Stimulated activated CD4-positive, alpha-beta T cell treated with anti-CD3 and anti-CD28 coated beads, Interleukin-15, amount 100 ng/mL, for 1 hour (primary cell): Measurements from ENCODE around the gene AKAIN1.

Source experiments
- DNase-seq, 2 donors: peaks; one replicate each; pipeline ENCODE4 v3.0.0-alpha.2; 2020; ENCODE audit warnings: low read depth in 1 of 2, low spot score in 1 of 2

The AKAIN1 gene, protein sequence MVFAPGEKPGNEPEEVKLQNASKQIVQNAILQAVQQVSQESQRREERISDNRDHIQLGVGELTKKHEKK

DNA sequence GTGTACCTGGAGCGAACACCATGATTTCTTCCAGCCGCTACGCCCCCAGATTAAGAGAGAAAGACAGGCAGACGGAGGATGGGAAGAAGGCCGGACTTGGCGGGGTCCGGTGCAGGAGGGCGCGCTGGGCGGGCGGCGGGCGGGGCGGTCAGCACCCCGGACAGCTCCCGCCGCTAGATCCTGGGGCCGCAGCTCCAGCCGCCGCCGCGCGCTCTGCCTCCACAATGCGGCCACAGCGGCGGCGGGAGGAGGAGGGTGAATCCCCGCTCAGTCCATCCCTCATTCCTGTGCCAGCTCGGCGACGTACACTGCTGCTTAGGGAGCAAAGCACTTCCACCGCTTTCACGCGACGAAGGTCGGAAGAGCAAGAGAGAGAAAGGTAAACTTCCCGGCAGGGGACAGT lies at the start of gene AKAIN1:
Gene AKAIN1 (minus strand): TSS at position 226 of the 403 bp plus-strand sequence. CDS start 204 bp downstream, at position 22.
- DNase-seq = peak in 1 of 2 donors; percentile 11

DNA sequence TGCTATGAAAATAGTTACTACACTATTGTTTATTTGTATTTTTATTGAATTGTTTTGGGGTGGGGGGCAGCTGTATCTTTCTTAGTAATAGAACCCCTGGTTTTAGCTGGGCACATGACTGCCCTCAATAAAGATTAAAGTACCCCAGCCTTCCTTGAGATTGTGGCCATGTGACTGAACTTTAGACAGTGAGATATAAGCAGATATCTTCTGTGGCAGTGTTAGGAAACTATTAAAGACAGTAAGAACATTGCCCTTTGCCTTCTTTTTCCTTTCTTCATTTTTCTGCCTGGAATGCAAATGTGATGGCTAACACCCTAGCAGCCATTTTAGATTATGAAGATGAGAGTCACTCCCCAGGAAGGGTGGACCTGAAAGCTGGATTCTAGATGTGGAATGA lies 47.9 kb upstream of the AKAIN1 start:
- DNase-seq = no peak

DNA sequence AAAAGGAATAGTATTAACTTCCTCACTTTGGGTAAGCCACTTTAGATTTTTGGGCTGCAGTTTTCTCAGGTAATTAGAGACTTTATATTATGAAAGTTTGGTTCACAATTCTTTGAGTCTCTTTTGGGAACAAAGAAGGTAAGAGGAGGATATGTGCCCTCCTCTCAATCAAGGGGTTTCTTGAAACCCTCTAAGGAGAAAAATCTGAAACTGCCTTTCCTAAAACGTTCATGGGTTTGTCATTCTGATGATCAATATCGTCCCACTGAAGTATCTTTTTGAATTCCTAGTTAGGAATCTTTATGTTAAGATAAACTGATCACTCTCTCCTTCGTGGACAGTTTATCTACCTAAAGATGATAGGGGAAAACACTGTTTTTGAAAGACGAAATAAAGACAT lies 42.4 kb upstream of the AKAIN1 start:
- DNase-seq = no peak

DNA sequence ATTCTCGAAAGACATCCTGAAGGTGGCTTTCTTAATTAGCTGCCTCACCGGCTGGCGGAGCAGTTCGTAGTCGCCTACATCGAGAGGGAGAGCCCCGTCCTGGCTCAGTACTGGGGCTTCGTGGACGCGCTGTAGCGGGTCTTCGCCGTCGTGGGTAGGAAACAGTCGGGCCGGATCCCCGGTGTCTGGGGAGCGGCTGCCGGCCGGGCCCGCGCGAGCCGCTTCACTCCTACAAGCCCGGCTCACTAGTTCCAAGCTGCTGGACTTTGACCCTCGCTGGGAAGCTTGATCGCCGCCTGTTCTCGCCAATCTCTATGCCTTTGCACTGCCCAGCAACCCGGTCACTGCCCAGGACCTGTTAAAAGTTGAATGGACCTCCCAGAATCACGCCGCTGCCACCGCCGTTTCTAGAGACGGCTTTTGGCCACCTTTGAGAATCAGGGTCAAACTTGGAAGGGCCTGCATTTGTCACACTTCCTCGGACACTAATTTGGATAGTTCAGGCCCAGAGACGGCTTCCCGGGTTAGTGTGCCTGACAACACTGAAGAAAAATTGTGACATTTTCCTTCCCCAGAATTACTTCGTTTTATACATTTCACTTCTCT lies 41.4 kb upstream of the AKAIN1 start:
- DNase-seq = peak in 1 of 2 donors; percentile 26

DNA sequence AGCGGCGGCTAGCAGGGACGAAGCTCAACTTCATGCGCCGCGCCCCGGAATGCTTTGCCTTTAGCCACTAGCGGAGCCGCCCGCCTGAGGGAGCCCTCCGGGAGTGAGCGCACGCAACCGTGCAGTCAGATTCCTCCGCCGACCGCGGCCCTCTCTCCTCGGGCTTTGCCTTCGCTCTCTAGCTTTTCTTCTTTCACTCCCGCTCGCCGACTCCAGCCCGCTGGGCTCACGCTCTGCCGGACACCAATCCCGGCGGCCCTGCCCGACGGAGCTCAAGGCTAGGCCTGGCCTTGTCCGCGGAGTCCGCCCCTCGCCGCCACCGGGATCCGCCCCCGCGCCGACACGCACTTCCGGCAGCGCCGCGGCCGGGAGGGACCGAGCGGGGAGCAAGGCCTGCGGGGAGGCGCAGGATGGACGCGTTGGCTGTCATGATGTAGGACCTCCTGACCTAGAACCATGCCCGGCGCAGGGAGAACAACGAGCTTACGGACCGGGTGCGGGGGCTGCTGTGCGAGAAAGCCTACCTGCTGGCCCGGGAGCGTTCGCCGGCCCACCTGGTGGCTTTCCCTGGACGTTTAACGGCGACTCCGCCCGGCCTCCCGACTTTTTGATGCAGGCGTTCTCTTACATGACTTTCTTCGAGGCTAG lies 40.8 kb upstream of the AKAIN1 start:
- peak; percentile 74 to 83 for DNase-seq

DNA sequence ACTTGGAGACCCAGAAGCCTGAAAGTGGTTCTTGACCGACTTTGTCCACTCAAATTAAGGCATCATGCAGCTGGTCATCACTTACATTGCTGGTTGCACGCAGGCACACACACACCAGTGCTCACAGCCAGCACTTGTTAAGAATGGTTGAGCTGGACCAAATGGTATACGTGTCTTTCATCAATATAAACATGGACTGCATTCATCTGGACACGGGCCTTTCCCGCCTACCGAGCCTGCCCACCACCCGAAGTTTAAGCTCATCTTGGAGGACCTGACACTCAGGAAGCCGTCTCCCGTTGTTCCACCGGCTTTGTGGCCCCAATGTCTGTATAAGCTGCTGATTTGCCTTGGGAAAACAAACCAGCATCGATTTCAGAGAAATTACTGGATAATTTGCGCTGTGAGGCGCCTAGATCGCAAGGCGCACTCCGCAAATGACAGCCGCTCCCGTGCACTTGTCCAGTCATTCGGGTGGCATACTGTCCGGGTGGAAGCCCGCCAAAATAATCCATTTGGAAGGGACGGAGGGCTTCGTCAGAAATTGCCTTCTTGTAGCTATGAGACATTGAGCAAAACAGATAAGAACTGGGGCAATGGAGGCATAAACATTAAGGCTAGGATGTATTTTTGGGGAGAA lies 40.1 kb upstream of the AKAIN1 start:
- peak; percentile 1 to 12 for DNase-seq

DNA sequence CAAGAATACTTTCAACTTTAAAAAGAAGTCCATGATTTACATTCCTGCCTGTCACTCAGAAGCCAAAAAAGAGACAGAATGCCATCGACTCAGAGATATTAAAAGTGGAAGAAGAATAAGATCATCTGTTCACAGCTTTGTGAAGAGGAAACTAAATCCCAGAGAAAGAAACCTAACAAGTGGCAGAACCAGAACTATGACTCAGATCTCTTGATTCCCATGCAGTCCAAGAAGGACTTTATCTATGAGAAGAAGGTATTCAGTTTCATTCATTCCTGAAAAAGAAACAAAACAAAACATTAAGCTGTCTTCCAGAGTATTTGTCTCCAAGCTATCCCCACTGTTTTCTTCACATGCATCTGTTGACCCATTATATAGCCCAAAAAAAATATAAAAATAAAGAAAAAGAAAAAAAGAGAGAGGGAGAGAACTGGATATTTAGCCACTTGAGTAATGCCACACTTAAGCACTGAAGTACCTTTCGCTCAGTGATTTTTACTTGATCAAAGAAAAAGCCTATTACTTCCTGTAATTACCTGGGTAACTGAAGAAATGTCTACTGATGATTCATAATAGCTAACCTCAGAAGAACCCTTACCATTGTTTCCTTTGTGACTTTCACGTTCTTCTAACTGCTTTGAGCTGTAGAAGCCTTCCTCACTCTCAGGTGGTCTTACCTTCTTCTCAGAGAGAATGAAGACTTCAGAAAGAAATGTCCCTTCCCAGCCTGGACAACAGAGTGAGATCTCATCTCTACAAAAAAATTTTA lies 17.7 kb upstream of the AKAIN1 start:
- DNase-seq = no peak

DNA sequence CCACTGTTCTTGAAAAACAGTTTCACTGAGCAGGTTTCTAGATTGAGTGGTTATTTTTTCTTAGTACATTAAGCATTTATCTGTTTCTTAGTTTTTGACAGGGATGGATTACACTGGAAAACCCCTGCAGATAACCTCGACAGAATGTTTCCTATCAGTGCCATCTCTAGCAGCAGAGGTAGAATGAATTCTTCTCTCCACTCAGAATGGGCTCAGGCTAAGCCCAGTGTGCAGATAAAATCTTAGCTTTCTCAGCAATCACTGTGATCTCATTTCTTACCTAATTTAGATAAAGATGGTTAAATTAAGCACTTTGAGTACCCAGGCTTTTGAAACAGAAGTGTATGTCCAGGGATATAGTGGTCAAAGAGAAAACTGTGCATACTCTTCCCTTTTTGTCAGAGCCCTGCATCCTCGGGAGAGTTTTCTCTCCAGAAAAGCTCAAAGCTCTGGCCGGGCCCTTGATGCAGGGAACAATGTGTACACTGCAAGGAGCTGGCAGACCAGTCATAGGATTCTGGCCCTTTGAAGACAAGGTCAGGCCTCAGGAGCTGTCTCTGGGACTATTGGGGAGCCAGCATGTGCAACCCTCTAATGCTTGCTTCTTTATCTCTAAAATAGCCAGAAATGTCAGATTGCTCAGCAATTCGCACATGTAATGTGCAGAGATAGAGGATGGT lies 10.6 kb upstream of the AKAIN1 start:
- DNase-seq = no peak

DNA sequence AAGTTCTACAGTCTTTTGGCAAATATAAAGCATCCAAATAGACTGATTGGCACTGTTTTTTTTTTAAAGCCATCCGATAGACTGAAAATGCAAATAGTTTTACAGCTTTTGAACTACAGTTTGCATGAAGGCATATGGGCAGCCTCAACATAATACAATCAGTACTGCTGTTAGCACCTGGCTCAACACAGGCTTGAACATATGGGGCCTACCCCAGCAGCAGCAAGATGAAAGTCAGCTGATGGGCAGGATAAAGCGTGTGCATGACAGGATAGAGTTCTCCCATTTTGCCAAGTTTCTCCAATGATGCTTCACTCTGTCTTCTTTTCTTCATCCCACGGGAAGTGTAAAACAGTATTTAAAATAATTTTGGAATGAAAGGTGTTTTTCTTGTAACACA lies 1.3 kb upstream of the AKAIN1 start:
- DNase-seq = no peak

DNA sequence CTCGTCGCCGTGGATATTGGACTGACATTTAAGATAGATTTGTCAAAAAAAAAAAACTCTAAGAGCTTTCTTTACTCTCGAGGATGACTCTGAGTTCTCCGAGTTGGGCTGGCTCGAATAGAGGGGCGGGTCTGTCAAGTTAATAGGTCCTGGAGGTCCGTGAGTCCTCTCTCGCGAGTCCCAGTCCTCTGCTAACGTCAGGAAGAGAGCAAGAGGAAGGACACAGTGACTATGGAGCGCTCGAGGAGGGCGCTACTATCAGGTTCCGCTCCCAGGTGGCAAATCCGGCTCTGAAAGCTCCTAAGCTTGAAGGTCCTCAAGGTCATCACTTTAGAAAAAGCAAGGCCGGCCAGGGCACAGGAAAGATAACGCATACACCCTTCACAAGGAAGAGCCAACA lies 404 bp upstream of the AKAIN1 start:
- DNase-seq = no peak

DNA sequence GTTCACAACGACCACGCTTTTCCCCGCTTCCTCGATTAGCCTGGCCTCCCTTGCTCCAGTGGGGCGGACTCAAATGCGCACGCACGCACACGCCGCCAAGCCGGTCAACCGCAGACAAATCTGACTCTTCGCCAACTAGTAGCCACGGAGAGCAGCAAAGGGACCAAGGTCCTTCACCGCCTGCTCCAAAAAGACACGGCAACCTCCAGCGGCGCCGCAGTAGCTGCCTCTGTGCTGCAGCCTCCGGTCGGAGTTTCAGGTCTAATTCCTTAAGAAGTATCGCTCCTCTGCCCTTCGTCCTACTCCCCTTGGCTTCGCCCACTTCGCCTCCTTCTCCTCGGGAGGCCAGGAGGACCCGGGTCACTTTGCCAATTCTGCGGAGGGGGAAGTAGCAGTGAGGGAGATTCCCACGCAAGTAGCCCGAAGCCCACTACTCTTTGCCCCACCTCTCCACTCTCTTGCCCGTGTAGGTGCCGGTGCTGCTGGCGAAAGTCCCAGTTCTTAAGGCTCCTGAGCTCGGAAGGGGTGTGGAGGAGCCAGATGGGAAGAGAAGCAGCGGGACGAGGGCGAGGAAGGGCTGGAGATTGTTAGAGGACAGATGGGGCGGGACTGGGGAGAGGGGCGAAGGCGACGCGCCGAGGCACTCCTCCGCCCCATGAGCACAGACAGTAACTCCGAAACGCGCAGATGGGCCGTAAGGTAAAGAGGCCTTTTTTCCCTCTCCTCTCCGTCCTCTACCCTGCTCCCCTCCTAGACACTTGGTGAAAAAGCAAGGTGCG lies 615 bp downstream of the AKAIN1 start:
- no peak for DNase-seq

DNA sequence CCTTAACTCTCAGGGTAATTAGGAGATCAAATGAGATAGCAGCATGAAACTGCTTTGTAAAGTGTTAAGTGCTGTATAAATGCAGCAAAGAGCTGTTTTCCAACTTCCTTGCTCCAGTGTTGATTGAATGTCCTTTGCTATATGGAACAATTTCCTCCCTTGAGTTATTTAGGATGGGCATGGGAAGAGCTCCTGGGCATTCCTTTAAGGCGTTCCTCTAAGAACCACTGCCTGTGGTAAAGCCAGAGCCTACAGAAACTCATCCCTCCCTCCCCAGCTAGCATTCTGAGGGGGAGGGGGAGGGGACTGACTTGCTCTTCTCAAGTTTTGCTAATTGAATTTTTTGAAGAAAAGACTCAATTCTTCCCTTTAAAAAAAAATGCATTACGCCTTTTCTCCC lies 1.4 kb downstream of the AKAIN1 start:
- no peak for DNase-seq

DNA sequence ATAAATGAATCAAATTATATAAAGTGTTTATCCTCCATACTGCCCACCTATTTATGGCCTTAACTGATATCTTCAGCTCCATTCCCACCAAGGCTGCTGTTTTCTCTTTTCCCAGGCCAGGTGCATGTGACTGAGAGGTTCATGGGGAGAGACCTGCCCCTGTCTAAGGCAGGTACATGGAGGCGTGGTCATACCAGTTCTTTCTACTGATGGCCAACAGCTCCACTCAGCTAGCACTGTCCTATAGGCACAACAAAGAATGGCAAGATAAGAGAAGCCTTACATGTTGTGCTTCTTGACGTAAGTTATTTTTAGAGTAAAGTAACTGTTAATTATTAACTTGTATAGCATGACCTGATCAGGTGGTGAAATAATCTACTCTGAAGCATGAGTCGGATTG lies 16.8 kb downstream of the AKAIN1 start:
- no peak for DNase-seq

DNA sequence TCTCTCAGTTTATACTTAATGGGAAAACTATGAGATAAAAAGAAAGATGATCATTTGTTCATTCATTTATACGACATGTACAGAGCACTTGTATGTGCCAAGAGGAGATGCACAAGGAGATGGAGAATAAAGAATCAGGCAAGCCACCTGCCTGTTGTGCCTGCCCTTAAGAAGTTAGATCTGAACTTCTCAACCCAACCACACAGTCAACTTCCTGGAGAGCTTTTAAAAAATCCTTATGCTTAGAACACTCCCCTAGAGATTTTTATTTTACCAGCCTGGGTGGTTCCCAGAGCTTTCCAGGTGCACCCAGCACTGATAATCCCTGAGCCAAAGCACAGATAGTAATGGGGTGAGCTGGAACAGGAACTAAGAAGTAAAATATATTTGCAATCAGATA lies 18.5 kb downstream of the AKAIN1 start:
- DNase-seq = no peak

DNA sequence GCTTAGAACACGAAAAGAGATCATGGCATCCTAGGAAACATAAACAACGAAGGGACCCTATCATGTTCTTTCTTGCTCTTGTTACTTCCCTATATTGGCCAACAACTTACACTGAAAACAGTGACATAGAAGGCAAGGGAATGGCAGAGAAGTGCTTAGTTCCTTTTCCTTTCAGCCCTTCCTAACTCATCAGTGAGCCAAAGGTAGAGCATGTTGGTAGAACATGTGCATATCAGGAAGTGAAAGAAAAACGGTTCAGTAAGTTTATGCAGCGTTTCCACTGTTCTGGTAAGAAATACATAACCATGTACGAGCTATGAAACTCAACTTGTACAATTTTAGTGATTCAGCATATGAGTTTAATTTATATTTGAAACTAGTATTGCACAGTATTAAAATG lies 21.7 kb downstream of the AKAIN1 start:
- no peak for DNase-seq

DNA sequence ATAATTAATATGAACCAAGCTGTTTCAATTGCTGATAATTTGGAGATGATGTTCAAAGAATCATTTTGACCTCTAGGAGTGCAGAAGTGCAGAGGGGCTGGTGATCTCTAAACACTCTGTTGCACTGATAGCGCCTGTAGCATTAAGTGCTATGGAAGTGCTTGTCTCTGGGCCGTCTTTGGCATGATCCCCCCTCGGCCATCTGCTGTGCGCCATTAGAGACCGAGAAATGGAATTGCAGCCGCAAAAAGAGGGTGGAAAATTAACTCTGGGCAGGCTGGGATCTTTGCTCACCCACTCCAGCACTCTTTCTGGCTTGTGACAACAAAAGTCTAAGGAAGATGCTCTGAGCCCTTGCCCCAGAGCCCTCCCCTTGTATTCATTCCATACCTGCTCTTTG lies 23.4 kb downstream of the AKAIN1 start:
- DNase-seq = no peak

DNA sequence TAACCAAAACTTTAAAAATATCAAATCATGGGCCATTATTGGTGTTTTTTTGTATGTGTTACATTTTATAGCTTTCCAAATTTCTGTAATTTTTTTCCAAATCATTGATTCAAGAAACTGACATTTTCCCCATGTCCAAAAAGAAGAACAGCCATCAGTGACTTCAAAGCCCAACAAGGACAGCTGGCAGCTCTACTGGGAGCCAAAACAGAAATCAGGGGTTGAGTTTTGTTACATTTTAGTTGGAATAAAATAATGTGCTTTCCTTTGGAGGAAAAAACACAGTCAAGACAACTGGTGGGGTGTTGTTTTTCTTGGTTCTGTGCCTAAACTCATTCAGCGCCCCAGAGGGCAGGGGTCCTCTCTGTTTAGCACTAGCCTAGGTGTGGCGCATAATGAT lies 23.8 kb downstream of the AKAIN1 start:
- no peak for DNase-seq

DNA sequence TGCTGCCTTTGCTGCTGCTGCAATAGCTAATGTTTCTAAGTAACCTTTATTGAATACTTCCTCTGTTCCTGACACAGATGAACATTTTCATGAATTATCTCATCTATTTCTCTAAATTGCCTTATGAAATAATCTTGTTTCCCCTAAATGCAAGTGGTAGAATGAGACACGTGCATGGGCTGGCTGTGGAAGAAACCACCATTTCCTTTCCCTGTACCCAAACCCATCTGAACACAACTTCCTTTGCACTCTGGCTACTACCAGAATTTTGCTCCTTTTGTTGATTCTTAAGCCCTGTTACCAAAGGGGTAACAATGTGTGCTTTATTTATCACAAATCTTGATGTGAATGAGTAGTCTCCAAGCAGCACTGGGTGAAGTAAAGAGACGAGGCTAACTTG lies 29.2 kb downstream of the AKAIN1 start:
- no peak for DNase-seq

DNA sequence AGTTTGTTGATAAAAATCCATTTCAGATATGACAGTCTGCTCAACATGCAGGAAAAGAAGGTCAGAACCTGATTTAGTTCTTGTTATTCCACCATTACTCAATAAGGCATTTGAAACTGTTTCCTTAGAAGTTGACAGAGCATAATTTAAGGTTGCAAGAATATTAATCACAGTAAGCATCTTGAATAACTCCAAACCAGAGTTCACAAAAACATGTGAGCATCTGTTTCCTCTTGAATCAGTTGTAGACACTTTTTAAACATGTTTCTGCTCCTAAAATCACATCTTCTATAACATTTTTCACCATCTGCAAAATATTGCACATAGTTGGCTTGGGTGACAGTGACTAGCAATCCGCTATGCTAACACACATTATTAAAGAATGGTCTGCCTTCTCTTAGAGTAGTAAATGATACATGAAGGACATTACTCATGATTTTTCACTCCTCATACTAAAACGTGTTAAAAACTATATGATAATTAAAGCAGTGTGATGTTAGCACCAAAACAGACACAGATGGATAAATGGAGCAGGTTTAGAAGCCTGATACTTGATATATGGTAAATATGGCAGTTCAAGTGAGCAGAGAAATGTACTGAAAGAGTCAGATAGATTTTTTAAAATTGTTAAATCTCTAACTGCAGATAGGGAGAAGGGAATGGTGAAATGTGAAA lies 30.3 kb downstream of the AKAIN1 start:
- no peak for DNase-seq

DNA sequence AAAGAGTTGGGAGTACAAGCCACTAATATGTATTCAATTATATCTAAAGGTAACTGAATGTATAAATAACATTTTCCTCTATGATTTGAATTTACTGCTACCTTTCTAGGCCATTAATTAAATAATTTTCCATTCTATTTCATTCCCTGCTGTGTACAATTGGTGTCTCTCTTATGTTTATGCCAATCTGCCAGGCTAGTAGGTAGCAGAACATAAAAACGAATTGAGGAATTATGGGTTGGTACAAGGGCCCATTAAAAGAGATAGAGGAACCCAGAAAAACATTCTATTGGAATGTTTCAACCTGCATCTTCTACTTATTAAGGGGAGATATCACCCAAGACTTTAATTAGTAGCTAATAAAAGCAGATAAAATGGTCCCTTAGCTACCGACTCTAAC lies 32.2 kb downstream of the AKAIN1 start:
- DNase-seq = no peak
